ENCODE results near the gene STK17B.
"Not testable (repeated sequence)": the region's sequence is repeated elsewhere in the genome, so short reads cannot be mapped to it uniquely, and the experiment has no call there.

Gene STK17B

DNA sequence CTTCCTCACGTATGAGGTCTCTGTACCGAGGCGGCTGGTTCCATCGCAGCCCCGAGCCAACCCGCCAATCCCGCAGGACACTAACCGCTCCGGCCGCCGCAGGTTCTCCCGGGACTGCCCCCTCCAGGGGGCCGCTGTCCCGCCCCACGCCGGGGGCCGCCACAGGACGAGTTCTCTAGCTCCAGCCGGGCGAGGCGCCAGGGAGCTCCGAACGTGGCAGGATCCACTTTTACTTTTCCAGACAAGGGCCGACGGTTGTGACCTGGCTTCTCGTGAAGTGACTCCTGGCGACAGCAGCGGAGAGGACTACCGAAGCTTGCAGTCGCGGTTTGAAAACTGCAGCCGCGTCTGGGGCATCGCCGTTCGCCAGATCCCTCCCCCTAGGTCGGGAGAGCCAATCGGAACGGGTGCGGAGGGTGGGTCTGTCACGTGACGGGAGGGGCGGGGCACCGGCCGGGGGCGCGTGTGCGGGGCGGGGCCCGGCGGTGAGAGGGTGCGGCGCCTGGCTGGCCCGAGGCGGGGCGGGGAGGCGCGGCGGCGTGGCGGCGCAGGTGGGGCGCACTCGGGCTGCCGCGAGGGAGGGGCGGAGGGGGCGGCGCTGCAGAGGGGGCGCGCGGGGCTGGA is at the start of gene STK17B:
Gene STK17B (minus strand): TSS at position 331 of the 624 bp plus-strand sequence. CDS start 8,195 bp downstream, outside the sequence.
- peak; percentile 97 for DNase-seq

DNA sequence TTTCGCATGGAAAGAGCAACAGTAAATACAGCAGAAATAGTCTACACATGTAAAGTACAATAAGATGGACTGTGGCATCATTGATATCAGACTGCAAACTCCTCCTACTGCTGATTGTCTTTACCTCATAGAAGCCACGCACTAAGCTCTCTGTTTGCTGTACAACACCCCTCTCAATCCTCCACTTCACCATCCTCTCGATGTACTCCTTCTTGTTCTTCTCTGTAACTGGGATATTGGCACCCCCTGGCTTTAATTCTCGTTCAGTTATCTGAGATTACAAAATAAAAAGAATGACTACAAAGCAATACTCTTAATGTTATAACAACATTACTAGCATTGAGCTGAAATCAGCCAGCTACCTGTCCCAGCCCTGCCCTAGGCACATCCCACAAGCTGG is 49.3 kb upstream of the STK17B start:
- DNase-seq = no peak

DNA sequence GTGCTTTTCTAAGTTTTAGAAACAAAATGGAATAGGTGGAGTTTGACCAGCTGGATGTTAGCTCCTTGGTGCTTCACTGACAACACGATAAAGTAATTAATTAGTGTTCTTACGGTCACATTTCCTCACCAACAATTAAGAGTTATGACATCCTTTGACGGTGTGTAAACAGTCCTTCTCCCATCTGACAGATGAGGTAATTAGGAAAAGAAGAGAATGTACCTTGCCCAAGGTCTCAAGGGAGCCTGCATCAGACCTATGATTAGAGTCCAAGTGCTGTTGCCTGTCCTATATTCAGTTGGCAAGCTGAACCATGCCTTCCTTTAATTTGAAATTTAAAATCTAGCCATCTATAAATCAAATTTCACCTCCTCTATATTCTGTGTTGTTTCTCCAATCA is 48.3 kb upstream of the STK17B start:
- DNase-seq = no peak

GRCh38 chr2:196218106-196218505 is 46.7 kb upstream of the STK17B start:
- DNase-seq = no peak

GRCh38 chr2:196217116-196217515 is 45.7 kb upstream of the STK17B start:
- DNase-seq = no peak

DNA sequence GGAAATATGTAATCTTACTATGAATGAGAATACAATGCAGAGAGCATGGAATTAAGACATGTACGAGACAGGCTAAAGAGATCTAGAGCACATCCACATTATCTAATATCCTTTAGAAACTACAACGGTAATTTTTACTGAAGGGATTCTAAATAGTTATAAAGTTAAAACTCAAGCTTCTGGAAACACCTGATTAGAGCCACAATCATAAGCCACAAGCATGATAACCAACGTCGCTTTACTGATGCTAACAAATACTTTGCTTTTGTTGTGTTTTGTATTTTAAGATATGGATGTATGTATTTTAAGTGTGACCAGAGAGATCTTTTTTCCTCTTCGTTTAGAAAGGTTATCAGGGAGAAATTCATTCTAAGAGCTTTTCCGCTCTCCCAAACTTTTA is 44.0 kb upstream of the STK17B start:
- DNase-seq = no peak

DNA sequence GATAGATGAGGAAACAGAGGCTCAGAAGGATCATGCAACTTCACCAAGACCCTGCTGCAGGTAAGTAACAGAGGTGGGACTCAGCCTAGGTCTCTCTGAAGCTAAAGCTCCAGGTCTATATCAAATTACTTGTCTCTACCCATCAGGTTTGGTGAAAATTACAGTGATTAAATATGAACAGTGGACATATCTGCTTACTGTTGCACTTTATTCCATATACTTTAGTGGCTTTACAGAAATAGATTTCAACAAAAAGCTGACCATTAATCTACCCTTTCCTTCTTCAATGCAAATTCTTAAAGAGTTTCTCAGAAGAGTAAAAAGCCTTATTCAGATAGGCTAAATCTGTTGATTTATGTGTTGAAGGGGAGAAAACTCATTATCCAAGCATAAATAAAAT is 42.8 kb upstream of the STK17B start:
- DNase-seq = no peak

GRCh38 chr2:196213252-196213980 is 42.0 kb upstream of the STK17B start:
- DNase-seq = no peak

DNA sequence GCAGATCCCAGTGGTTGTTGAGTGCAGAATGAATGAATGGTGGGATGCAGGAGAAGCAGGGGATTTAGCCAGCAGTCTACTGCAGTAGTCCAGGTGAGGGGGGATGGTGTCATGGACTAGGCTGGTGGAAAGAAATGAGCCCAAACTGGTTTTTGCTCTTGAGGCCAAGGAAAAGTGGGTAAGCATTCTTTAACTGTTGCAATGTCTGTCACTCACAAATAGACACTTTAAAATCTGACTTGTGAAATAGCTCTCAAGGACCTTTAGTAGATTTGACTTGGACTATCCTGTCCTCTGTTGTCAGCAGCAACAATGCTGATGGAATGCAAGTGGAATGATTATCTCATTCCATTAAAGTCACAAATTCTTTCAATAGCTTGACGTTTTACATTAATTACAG is 37.5 kb upstream of the STK17B start:
- no peak for DNase-seq

GRCh38 chr2:196206804-196207203 is 35.4 kb upstream of the STK17B start:
- DNase-seq = no peak

- DNase-seq = no peak
These were observed 34.6 kb upstream of the STK17B start for GRCh38 chr2:196205881-196206435.

GRCh38 chr2:196205011-196205766 is 33.8 kb upstream of the STK17B start:
- no peak for DNase-seq

DNA sequence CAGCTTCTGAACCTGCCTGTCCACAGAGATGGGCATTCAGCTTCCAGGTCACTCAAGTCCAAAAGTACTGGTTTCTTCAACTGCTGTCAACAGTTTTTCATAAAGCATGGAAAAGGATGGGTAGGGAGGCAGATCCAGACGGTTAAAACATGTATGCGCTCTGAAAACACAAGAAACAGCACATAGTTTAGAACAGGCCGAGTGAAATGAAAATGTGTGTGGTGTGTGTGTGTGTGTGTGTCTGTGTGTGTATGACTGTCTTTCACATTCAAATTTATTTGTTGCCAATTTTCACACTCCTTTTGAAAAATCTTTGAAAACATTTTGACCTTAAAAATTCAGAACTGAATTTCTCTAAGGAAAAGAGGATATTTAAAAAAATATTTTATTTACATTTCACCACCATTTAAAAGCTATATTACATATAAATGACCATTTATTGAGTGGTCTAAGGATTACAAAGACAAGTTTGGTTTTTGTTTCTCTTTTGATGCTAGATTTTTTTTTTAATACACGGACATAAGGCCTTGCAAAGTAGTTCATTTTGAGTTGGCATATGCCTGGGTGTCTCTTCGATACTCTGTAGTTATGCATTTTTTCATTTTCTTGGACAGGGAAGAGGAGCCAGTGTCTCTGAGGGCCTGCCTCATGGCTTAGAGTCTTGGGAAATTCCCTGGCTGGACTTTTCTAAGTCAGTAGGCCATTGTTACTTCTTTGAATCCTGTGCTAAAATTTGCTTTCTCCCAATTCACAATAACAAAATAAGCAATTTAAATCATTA is 30.0 kb upstream of the STK17B start:
- no peak for DNase-seq

DNA sequence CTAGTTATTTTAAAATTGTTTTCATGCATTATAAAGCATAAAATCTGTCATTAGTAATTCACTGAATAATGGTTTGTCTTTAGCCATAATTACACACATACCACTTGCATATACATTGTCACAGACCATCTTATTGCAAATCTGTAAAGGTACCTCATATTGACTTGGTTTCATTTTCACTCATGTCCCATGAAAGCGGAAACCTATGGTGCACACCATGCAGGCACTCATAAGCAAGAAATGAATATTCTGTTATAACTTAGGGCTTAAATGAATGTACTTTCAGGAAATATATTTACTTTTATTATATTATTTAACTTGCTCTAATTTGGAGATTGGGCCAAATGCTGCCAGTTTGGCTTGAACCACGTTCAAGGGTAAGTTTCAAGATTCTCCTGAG is 29.2 kb upstream of the STK17B start:
- no peak for DNase-seq

DNA sequence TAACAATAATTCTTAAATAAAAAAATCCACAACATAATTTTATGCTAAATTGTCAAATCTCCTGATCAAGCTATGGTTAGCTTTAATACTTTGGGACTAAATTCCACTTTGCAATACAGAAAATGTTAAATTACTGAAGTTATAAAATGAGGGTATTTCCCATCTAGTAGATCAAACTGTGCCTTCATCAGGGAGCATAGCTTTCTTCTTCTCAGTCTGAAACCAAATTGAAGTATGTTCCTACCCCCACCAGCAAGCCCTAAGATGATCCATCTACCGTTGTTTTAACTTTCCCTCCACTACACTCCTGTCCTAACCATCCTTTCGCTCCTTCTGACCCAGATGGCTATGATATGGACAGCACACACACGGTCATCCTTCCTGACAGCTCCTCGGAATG is 24.4 kb upstream of the STK17B start:
- DNase-seq = no peak

DNA sequence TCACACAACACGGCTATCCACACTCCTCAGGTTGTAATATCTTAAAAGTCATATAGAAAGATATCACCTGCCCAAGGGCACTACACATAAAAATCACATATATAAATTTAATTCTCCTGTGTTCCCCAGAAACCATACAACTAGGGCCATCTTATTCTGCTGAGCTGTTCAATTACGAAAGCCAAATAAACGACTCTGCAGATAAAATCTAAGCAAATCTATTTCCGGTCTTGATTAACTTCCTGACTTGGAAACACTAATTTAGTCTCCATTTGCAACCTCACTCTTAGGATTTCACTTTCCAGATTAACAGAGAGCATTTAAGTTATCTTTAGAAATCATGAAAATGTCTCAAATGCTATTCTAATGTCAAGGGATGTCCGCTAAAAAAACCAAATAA is 23.9 kb upstream of the STK17B start:
- DNase-seq = no peak

- DNase-seq = no peak
These were observed 20.2 kb upstream of the STK17B start for GRCh38 chr2:196191541-196191940.

- DNase-seq = no peak
These were observed 16.6 kb upstream of the STK17B start for GRCh38 chr2:196187898-196188458.

GRCh38 chr2:196187175-196187700 is 15.9 kb upstream of the STK17B start:
- DNase-seq = not testable (repeated sequence)

- no peak for DNase-seq
These were observed 15.0 kb upstream of the STK17B start for GRCh38 chr2:196186266-196186980.

- DNase-seq = no peak
These were observed 13.5 kb upstream of the STK17B start for GRCh38 chr2:196184921-196185320.

Data from activated CD4-positive, alpha-beta T cell treated with anti-CD3 and anti-CD28 coated beads, Interleukin-2, amount 50 U/mL, for 48 hours (primary cell).